Astrocyte of the spinal cord (primary cell): ENCODE data around the gene TSPAN5.

Experiments used
- DNase-seq: peaks from one replicate; pipeline ENCODE4 v3.0.0; 2011; ENCODE audit warnings: low read depth, low spot score
- H3K4me3 ChIP-seq: 2 replicates; pipeline ENCODE4 v1.5.1; 2011; ENCODE audit warnings: low read depth, mild to moderate bottlenecking, low read length, moderate library complexity
- CTCF ChIP-seq: IDR thresholded peaks from 2 replicates; pipeline ENCODE4 v1.5.1; 2012; ENCODE audit warnings: low read depth, mild to moderate bottlenecking, low read length, inconsistent platforms
- in situ Hi-C: cut with HindIII; loops from 2 replicates; pipeline ENCODE4 v1.10.0; 2017; ENCODE audit warnings: low sequenced_read_pairs

Gene TSPAN5

GRCh38 chr4:98648602-98649001 is 9.8 kb downstream of the TSPAN5 start:
- in situ Hi-C loops = no loop called here
- peak; percentile 69 for DNase-seq
- no peak for TF ChIP-seq CTCF
- no peak overlapping the region for H3K4me3 ChIP-seq

- no peak for DNase-seq
- in situ Hi-C loops = no loop called here
- no peak overlapping the region for H3K4me3 ChIP-seq
- TF ChIP-seq CTCF = no peak
Observed at GRCh38 chr4:98646422-98646821, 12.0 kb downstream of the TSPAN5 start.

GRCh38 chr4:98645527-98645926 is 12.9 kb downstream of the TSPAN5 start:
- no peak overlapping the region for H3K4me3 ChIP-seq
- in situ Hi-C loops = no loop called here
- DNase-seq = no peak
- TF ChIP-seq CTCF = no peak

DNA sequence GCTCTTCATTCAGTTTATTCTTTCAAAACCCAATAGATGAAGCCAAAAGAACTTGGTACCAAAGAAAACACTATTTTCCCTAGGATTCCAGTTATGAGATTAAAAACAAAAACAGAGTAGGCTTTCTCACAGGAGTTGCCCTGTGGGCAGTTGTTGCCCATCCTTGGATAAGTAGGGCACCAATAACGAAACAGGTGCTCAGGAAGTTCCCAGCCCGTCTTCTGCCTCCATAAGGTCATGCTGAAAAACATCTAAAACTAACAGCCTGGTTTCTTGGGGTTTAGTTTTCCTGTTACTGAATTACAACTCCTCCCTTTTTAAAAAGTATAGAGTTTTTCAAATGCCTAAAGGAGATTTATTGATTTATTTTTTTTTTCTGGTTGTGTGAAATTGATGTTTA is 14.7 kb downstream of the TSPAN5 start:
- no peak for TF ChIP-seq CTCF
- in situ Hi-C loops = no loop called here
- H3K4me3 ChIP-seq = no peak overlapping the region
- DNase-seq = no peak

GRCh38 chr4:98642991-98643426 is 15.4 kb downstream of the TSPAN5 start:
- no peak overlapping the region for H3K4me3 ChIP-seq
- in situ Hi-C loops = no loop called here
- TF ChIP-seq CTCF = no peak
- DNase-seq = peak; percentile 90

GRCh38 chr4:98641906-98642668 is 16.3 kb downstream of the TSPAN5 start:
- in situ Hi-C loops = no loop called here
- no peak for TF ChIP-seq CTCF
- no peak overlapping the region for H3K4me3 ChIP-seq
- no peak for DNase-seq
